ENCODE data around the gene SLC38A2. TPM values are rescaled to one million over a fixed set of nuclear protein-coding genes. Genes with fewer than 3 reads are reported as not detected.

Gene SLC38A2
- total RNA-seq, 4 donors from 2014 or later: 368 to 440 (median 381) TPM

- Histone ChIP-seq H3K27me3 (no peaks in the 10 kb centered on the region), H3K9me3 (no peaks in the 10 kb centered on the region), H3K36me3 (no peaks in the 10 kb centered on the region), H3K4me1 (peaks cover 3 to 77% (median 47%) of the 10 kb centered on the region in 4 donors), H3K4me3 (peak overlapping the region; percentile 53 to 86 (median 76)), H3K27ac (peak overlapping the region; percentile 97 to 100 (median 99))
- no peak for TF ChIP-seq EP300 (IDR thresholded peaks at IDR 0.05)
- TF ChIP-seq POLR2A (IDR thresholded peaks at IDR 0.05): no peak
- TF ChIP-seq CTCF (IDR thresholded peaks at IDR 0.05): no peak
- 68 to 77% methylated on average over 9 of the region's 9 CpGs for WGBS, 2 donors
- DNase-seq (ENCODE audit: low spot score in 2 of 2): no peak
Measured at GRCh38 chr12:46384451-46385309, 12.1 kb upstream of the SLC38A2 start.

GRCh38 chr12:46383654-46384450, 11.3 kb upstream of the SLC38A2 start:
- Histone ChIP-seq H3K27ac (peak overlapping the region; percentile 97 to 100 (median 99)), H3K27me3 (no peaks in the 10 kb centered on the region), H3K36me3 (no peaks in the 10 kb centered on the region), H3K4me1 (peaks cover 3 to 76% (median 47%) of the 10 kb centered on the region in 4 donors), H3K9me3 (no peaks in the 10 kb centered on the region), H3K4me3 (peak overlapping the region; percentile 53 to 86 (median 76))
- 2 to 4% methylated on average over 28 to 33 of the region's 47 CpGs for WGBS, 2 donors
- DNase-seq (ENCODE audit: low spot score in 2 of 2): peak; percentile 86 to 92
- TF ChIP-seq POLR2A (IDR thresholded peaks at IDR 0.05): peak; percentile 76 to 88
- TF ChIP-seq CTCF (IDR thresholded peaks at IDR 0.05): peak in 2 of 5 experiments; percentile 34 to 52
- peak; percentile 92 to 98 for TF ChIP-seq EP300 (IDR thresholded peaks at IDR 0.05)

- peaks cover 0 to 69% (median 44%) of the 10 kb centered on the region in 4 donors for H3K4me1 ChIP-seq
- 0 to 2% methylated on average over 43 to 70 of the region's 74 CpGs for WGBS, 2 donors
- DNase-seq (ENCODE audit: low spot score in 2 of 2): peak; percentile 93 to 96
- no peaks in the 10 kb centered on the region for H3K9me3 ChIP-seq
- TF ChIP-seq CTCF (IDR thresholded peaks at IDR 0.05) (peak in 3 of 5 experiments; percentile 24 to 32 (median 24)), POLR2A (IDR thresholded peaks at IDR 0.05) (peak; percentile 93 to 94), EP300 (IDR thresholded peaks at IDR 0.05) (peak; percentile 82 to 96)
- H3K4me3 ChIP-seq: peak overlapping the region; percentile 62 to 86 (median 76)
- peak overlapping the region; percentile 97 to 100 (median 99) for H3K27ac ChIP-seq
- H3K27me3 ChIP-seq: no peaks in the 10 kb centered on the region
- no peaks in the 10 kb centered on the region for H3K36me3 ChIP-seq
Measured at GRCh38 chr12:46382964-46383653, 10.5 kb upstream of the SLC38A2 start.

- WGBS, 2 donors: 41 to 42% methylated on average over 16 of the region's 16 CpGs
- Histone ChIP-seq H3K9me3 (no peaks in the 10 kb centered on the region), H3K27me3 (no peaks in the 10 kb centered on the region), H3K4me3 (peak overlapping the region; percentile 62 to 86 (median 76)), H3K27ac (peak overlapping the region; percentile 97 to 100 (median 99)), H3K36me3 (no peaks in the 10 kb centered on the region), H3K4me1 (peaks cover 0 to 62% (median 39%) of the 10 kb centered on the region in 4 donors)
- no peak for DNase-seq (ENCODE audit: low spot score in 2 of 2)
- no peak for TF ChIP-seq POLR2A (IDR thresholded peaks at IDR 0.05)
- no peak for TF ChIP-seq EP300 (IDR thresholded peaks at IDR 0.05)
- no peak for TF ChIP-seq CTCF (IDR thresholded peaks at IDR 0.05)
Measured at GRCh38 chr12:46382408-46382963, 9.9 kb upstream of the SLC38A2 start.

All from tibial nerve (tissue), 4 donors.